ENCODE data around the gene MGAT1.

DNA sequence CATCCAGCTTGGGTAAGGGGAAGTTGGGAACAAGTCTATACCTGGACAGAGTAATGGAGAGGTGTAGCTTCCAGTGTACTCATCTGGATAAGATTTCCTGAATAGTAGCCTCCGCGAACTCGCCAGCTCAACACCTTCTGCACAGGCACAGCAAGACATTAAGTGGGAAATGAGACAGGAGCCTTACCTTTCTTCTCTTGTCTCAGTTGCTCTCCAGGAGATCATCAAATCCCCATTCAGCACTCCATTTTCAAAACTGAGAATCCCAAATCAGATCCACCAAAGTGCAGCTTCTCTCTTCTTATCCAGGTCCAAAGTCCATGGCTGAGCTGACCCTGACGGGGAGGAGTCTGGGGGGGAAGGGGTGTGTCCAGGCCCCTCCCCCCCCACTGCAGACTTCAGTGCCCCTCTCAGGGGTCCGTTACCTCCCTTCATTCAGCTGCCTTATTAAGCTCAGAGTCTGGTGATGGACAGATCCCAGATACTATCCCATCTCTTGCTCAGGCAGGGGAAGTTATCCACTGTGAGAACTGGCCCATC, 5.9 kb upstream of the MGAT1 start:
- TF ChIP-seq TCF4 (CRISPR knock-in tag; IDR thresholded peaks at IDR 0.05; ENCODE audit: borderline replicate concordance), result no peak
- no peak for TF ChIP-seq GLIS3 (CRISPR knock-in tag; IDR thresholded peaks at IDR 0.05)
- TF ChIP-seq, protein P1, sequence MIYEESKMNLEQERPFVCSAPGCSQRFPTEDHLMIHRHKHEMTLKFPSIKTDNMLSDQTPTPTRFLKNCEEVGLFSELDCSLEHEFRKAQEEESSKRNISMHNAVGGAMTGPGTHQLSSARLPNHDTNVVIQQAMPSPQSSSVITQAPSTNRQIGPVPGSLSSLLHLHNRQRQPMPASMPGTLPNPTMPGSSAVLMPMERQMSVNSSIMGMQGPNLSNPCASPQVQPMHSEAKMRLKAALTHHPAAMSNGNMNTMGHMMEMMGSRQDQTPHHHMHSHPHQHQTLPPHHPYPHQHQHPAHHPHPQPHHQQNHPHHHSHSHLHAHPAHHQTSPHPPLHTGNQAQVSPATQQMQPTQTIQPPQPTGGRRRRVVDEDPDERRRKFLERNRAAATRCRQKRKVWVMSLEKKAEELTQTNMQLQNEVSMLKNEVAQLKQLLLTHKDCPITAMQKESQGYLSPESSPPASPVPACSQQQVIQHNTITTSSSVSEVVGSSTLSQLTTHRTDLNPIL (CRISPR knock-in tag; IDR thresholded peaks at IDR 0.05; ENCODE audit: low read depth), result no peak
- TF ChIP-seq RARB (CRISPR knock-in tag; IDR thresholded peaks at IDR 0.05), result no peak
- TF ChIP-seq TOX (CRISPR knock-in tag; IDR thresholded peaks at IDR 0.05; ENCODE audit: borderline replicate concordance), result no peak
- no peak for TF ChIP-seq OSR1 (CRISPR knock-in tag; IDR thresholded peaks at IDR 0.05)
- TF ChIP-seq, protein P2, sequence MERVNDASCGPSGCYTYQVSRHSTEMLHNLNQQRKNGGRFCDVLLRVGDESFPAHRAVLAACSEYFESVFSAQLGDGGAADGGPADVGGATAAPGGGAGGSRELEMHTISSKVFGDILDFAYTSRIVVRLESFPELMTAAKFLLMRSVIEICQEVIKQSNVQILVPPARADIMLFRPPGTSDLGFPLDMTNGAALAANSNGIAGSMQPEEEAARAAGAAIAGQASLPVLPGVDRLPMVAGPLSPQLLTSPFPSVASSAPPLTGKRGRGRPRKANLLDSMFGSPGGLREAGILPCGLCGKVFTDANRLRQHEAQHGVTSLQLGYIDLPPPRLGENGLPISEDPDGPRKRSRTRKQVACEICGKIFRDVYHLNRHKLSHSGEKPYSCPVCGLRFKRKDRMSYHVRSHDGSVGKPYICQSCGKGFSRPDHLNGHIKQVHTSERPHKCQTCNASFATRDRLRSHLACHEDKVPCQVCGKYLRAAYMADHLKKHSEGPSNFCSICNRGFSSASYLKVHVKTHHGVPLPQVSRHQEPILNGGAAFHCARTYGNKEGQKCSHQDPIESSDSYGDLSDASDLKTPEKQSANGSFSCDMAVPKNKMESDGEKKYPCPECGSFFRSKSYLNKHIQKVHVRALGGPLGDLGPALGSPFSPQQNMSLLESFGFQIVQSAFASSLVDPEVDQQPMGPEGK (CRISPR knock-in tag; IDR thresholded peaks at IDR 0.05; ENCODE audit: borderline replicate concordance), result no peak
- TF ChIP-seq ZNF70 (CRISPR knock-in tag; IDR thresholded peaks at IDR 0.05), result no peak
- no peak for TF ChIP-seq ZFP30 (CRISPR knock-in tag; IDR thresholded peaks at IDR 0.05)
- no peak for TF ChIP-seq CSDC2 (CRISPR knock-in tag; IDR thresholded peaks at IDR 0.05)
